ENCODE results near the gene CNOT6. TPM values are rescaled to one million over a fixed set of nuclear protein-coding genes. Genes with fewer than 3 reads are reported as not detected.

Gene CNOT6
- total RNA-seq: 36.4 TPM

DNA sequence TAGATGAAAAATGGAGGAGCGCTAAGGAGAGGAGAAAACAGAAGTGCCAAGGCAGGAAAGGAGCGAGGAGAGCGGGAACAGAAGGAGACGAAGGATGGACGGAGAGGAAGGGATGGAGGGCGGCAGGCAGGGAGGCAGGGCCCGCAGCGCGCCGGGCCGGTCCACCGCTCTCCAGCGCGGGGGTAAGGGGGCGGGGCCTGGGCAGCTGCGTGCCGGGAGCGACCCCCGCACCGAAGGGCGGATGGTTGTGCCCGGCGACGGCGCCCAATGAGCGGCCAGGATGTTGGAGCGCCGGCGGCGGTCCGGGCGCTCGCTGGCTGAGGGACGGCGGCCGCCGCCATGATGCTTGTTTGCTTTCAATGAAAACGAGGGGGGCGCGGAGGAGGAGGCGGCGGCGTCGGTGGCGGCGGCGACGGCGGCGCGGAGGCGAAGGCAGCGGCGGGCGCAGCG is at the start of gene CNOT6:
CNOT6 (plus strand) TSS at position 320 of the 450 bp plus-strand sequence. CDS start 34,898 bp downstream, outside the sequence.

DNA sequence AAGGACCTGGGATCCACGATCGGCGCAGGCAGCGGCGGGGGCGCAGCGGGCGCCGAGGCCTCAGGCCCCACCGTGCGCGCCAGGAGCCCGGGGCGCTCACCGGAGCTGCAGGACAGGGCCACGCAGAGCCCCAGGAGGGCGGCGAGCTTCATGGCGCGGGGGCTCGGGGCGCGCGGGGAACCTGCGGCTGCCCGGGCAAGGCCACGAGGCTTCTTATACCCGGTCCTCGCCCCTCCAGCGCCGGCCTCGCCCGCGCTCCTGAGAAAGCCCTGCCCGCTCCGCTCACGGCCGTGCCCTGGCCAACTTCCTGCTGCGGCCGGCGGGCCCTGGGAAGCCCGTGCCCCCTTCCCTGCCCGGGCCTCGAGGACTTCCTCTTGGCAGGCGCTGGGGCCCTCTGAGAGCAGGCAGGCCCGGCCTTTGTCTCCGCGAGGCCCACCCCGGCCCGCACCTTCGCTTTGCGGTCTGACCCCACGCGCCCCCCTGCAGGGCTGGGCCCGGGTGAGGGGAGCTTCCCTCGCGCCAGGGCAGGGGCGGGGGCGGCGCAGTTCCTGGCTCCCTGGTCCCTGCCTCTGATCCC is 97.2 kb downstream of the CNOT6 start, which contains the start of gene SCGB3A1:
SCGB3A1 (minus strand) TSS at position 189 of the 577 bp plus-strand sequence; CDS start at position 152, 37 bp downstream.

Small RNA genes lying within 50 kb of the gene (small RNA-seq; reads per million reads assigned to genes)
- not detected for gene RNU6-525P (ENCODE audit: low replicate concordance)

Other genes with a start within 250 kb of the CNOT6 start
- 34.1 TPM for gene MAPK9, start 202.3 kb upstream of the CNOT6 start, total RNA-seq
- 11.9 TPM for gene GFPT2, start 141.0 kb upstream of the CNOT6 start, total RNA-seq
- 0.88 TPM for gene SCGB3A1, start 97.1 kb downstream of the CNOT6 start, total RNA-seq
- 39.1 TPM for gene FLT4, start 155.2 kb downstream of the CNOT6 start, total RNA-seq
- not detected for gene OR2Y1, start 245.7 kb downstream of the CNOT6 start, total RNA-seq

Data from metanephros (tissue), 2 donors.